Activated naive CD4-positive, alpha-beta T cell treated with anti-CD3 and anti-CD28 coated beads, Interleukin-2, amount 10 ng/mL, durations not matched to agents 7 days and 5 days (primary cell): ENCODE data around the gene GLIPR2.
A peak's percentile ranks its signal among the peaks of the same experiment; 100 is the strongest.

Experiments used
- CTCF ChIA-PET: fragments of 350-600 bp; sonication (Branson Sonifier 250); formaldehyde crosslinking; loops from one replicate; lab custom pipeline; 2021; ENCODE audit warnings: antibody characterized with exemption; lab: Charles Lee
- DNase-seq: peaks from one replicate; pipeline ENCODE4 v3.0.0-alpha.2; 2020
- H3K27ac Mint-ChIP-seq: one replicate; pipeline ENCODE4 v1.8.0; 2021; ENCODE audit warnings: mild to moderate bottlenecking, moderate library complexity, mixed read lengths
- H3K27me3 Mint-ChIP-seq: one replicate; pipeline ENCODE4 v1.8.0; 2021; ENCODE audit warnings: mild to moderate bottlenecking, mixed read lengths
- H3K36me3 Mint-ChIP-seq: one replicate; pipeline ENCODE4 v1.8.0; 2021; ENCODE audit warnings: mixed read lengths
- H3K4me1 Mint-ChIP-seq: one replicate; pipeline ENCODE4 v1.8.0; 2021; ENCODE audit warnings: mixed read lengths
- H3K4me3 Mint-ChIP-seq: one replicate; pipeline ENCODE4 v1.8.0; 2021; ENCODE audit warnings: mild to moderate bottlenecking, moderate library complexity, mixed read lengths
- H3K9me3 Mint-ChIP-seq: one replicate; pipeline ENCODE4 v1.8.0; 2021; ENCODE audit warnings: mixed read lengths

Gene GLIPR2

DNA sequence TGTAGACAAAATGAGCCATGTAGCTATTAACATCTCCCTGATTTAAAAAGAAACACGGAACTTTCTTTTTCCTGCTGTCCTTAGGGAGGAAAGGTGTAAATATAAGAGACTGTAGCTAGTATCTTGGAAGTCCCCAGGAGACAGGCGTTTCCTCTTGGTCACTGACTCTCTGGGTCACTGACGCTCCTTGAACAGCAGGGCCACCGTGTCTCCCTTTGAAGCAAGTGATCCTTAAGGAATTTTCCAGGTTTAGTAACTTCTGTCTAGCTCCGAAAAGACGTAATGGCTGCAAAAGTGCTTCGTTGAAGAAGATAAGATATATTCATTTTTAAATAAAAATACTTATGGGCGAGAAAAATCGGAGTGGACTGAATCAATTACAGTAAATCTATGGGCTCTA lies 53.4 kb downstream of the GLIPR2 start:
- DNase-seq, result no peak
- H3K9me3 Mint-ChIP-seq, result no peaks in the 10 kb centered on the region
- H3K27me3 Mint-ChIP-seq, result peaks cover 19% of the 10 kb centered on the region
- peak overlapping the region; percentile 92 for H3K4me3 Mint-ChIP-seq
- H3K4me1 Mint-ChIP-seq, result peaks cover 44% of the 10 kb centered on the region
- CTCF ChIA-PET, result interaction anchor here (0.6 to 3.1 kb wide), 23 partner anchors 8 to 539 kb away, joined by 3 to 18 read pairs (median 4); partner anchors contain the start of genes CCIN and GLIPR2
- no peak overlapping the region for H3K27ac Mint-ChIP-seq
- peaks cover 20% of the 10 kb centered on the region for H3K36me3 Mint-ChIP-seq

DNA sequence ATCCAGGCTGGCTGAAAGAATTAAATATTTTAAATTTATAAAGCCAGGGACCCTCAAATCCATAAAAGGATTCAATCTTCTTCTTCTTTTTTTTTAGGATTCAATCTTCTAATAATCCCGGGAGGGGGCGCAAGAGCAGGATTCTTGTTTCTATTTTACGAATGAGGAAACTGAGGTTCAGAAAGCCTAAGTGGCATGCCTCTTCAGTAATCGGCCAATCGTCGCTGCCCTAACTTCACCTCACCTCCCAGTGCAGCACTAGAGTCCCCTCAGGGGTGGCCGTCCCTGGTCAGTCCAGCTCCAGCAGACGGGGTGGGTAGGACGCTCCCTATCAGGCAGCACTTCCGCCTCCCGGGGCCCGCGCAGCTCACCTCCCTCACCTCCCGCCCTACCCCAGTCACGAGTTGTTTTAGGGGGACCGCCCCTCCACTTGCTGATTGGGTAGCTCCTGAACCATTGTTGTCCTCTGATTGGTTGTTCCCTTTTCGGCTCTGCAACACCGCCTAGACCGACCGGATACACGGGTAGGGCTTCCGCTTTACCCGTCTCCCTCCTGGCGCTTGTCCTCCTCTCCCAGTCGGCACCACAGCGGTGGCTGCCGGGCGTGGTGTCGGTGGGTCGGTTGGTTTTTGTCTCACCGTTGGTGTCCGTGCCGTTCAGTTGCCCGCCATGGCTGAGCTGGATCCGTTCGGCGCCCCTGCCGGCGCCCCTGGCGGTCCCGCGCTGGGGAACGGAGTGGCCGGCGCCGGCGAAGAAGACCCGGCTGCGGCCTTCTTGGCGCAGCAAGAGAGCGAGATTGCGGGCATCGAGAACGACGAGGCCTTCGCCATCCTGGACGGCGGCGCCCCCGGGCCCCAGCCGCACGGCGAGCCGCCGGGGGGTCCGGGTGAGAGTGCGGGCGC lies 54.1 kb downstream of the GLIPR2 start, which contains the start of gene CLTA:
Gene CLTA, plus strand, starts transcription at position 534 of the 902 bp plus-strand sequence. Its CDS starts 136 bp downstream, at position 670.
- peaks cover 26% of the 10 kb centered on the region for H3K36me3 Mint-ChIP-seq
- H3K27me3 Mint-ChIP-seq, result peaks cover 19% of the 10 kb centered on the region
- CTCF ChIA-PET, result interaction anchor here (0.8 to 3.1 kb wide), 19 partner anchors 9 to 539 kb away, joined by 3 to 18 read pairs (median 4); partner anchors contain the start of gene GLIPR2
- H3K9me3 Mint-ChIP-seq, result no peaks in the 10 kb centered on the region
- peak within 1 kb of the TSS; percentile 91 for H3K27ac Mint-ChIP-seq
- peak; percentile 97 for DNase-seq
- H3K4me1 Mint-ChIP-seq, result peaks cover 48% of the 10 kb centered on the region
- H3K4me3 Mint-ChIP-seq, result peak within 1 kb of the TSS; percentile 92

- CTCF ChIA-PET, result interaction anchor here (0.8 to 3.1 kb wide), 12 partner anchors 9 to 538 kb away, joined by 3 to 18 read pairs (median 4); no protein-coding TSS in a partner anchor
- Mint-ChIP-seq H3K4me3 (peak overlapping the region; percentile 92), H3K27ac (peak overlapping the region; percentile 91), H3K4me1 (peaks cover 48% of the 10 kb centered on the region), H3K9me3 (no peaks in the 10 kb centered on the region), H3K36me3 (peaks cover 26% of the 10 kb centered on the region), H3K27me3 (peaks cover 15% of the 10 kb centered on the region)
- peak; percentile 66 for DNase-seq
Measured at GRCh38 chr9:36191290-36191645, 54.7 kb downstream of the GLIPR2 start.

GRCh38 chr9:36191686-36192085 lies 55.2 kb downstream of the GLIPR2 start:
- H3K9me3 Mint-ChIP-seq, result no peaks in the 10 kb centered on the region
- peak overlapping the region; percentile 92 for H3K4me3 Mint-ChIP-seq
- no peak for DNase-seq
- H3K4me1 Mint-ChIP-seq, result peaks cover 48% of the 10 kb centered on the region
- H3K27me3 Mint-ChIP-seq, result peaks cover 14% of the 10 kb centered on the region
- peaks cover 28% of the 10 kb centered on the region for H3K36me3 Mint-ChIP-seq
- CTCF ChIA-PET, result interaction anchor here (0.9 to 3.1 kb wide), 7 partner anchors 11 to 537 kb away, joined by 3 to 18 read pairs (median 4); no protein-coding TSS in a partner anchor
- peak overlapping the region; percentile 91 for H3K27ac Mint-ChIP-seq

GRCh38 chr9:36192196-36192595 lies 55.7 kb downstream of the GLIPR2 start:
- H3K9me3 Mint-ChIP-seq, result no peaks in the 10 kb centered on the region
- no peak overlapping the region for H3K27ac Mint-ChIP-seq
- DNase-seq, result no peak
- H3K27me3 Mint-ChIP-seq, result peaks cover 14% of the 10 kb centered on the region
- H3K36me3 Mint-ChIP-seq, result peaks cover 30% of the 10 kb centered on the region
- CTCF ChIA-PET, result interaction anchor here (0.9 to 2.1 kb wide), 4 partner anchors 11 to 137 kb away, joined by 3 to 7 read pairs (median 4); no protein-coding TSS in a partner anchor
- peak overlapping the region; percentile 92 for H3K4me3 Mint-ChIP-seq
- peaks cover 49% of the 10 kb centered on the region for H3K4me1 Mint-ChIP-seq

GRCh38 chr9:36193023-36193422 lies 56.5 kb downstream of the GLIPR2 start:
- H3K27me3 Mint-ChIP-seq, result peaks cover 6% of the 10 kb centered on the region
- CTCF ChIA-PET, result interaction anchor here (1.2 to 2.1 kb wide), 2 partner anchors 89 to 136 kb away, joined by 3 to 5 read pairs; no protein-coding TSS in a partner anchor
- no peak for DNase-seq
- peak overlapping the region; percentile 38 for H3K27ac Mint-ChIP-seq
- H3K9me3 Mint-ChIP-seq, result no peaks in the 10 kb centered on the region
- peak overlapping the region; percentile 92 for H3K4me3 Mint-ChIP-seq
- peaks cover 35% of the 10 kb centered on the region for H3K36me3 Mint-ChIP-seq
- H3K4me1 Mint-ChIP-seq, result peaks cover 50% of the 10 kb centered on the region

- CTCF ChIA-PET, result interaction anchor here (0.8 to 2.1 kb wide), 2 partner anchors 8 to 134 kb away, joined by 3 to 5 read pairs; no protein-coding TSS in a partner anchor
- H3K27ac Mint-ChIP-seq, result no peak overlapping the region
- no peaks in the 10 kb centered on the region for H3K9me3 Mint-ChIP-seq
- H3K27me3 Mint-ChIP-seq, result no peaks in the 10 kb centered on the region
- H3K36me3 Mint-ChIP-seq, result peaks cover 39% of the 10 kb centered on the region
- peak overlapping the region; percentile 16 for H3K4me3 Mint-ChIP-seq
- no peak for DNase-seq
- H3K4me1 Mint-ChIP-seq, result peaks cover 49% of the 10 kb centered on the region
Measured at GRCh38 chr9:36194326-36195000, 57.9 kb downstream of the GLIPR2 start.

DNA sequence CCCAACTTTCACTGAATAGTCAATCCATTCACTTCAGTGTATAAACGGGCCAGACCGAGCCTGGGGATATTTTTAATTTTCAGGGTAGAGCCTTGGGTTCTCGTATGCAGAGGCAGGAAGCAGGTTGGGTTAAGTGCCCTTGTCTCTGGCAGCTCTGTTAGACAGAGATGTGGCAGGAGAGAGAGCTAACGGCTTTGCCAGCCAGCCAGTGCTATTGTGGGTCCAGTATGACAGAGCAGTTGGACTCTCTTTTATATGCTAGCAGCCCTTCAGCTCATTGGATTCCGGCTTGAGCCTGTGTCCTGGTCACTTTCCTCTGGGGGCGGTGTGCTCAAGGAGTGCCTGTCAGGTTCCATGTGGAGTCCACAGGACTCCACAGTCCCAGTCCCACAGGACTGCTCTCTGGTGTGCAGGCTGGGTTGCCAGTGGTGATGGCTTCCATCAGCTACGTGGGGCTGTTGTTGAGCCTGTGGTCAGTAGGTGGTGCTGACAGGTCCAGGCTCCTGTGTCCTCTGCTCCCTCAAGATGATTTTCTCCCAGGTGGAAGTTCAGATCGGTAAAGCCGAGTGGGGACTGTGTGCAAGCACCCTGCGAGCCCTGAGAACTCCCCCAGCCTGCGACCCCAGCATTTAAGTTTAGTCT lies 68.5 kb downstream of the GLIPR2 start:
- peaks cover 65% of the 10 kb centered on the region for H3K36me3 Mint-ChIP-seq
- CTCF ChIA-PET, result interaction anchor here (0.7 to 0.9 kb wide), 2 partner anchors 16 to 44 kb away, joined by 3 read pairs; no protein-coding TSS in a partner anchor
- H3K4me3 Mint-ChIP-seq, result no peak overlapping the region

GRCh38 chr9:36207016-36207415 lies 70.5 kb downstream of the GLIPR2 start:
- DNase-seq, result no peak
- CTCF ChIA-PET, result interaction anchor here (0.8 to 1.7 kb wide), 2 partner anchors 16 to 108 kb away, joined by 3 to 7 read pairs; partner anchors contain the start of gene CLTA
- Mint-ChIP-seq H3K27ac (no peak overlapping the region), H3K4me1 (peaks cover 31% of the 10 kb centered on the region), H3K36me3 (peaks cover 80% of the 10 kb centered on the region), H3K27me3 (no peaks in the 10 kb centered on the region), H3K4me3 (no peak overlapping the region), H3K9me3 (no peaks in the 10 kb centered on the region)

More for the DNA sequence above, 68.5 kb downstream of the GLIPR2 start:
- no peaks in the 10 kb centered on the region for H3K27me3 Mint-ChIP-seq
- peaks cover 31% of the 10 kb centered on the region for H3K4me1 Mint-ChIP-seq
- H3K27ac Mint-ChIP-seq, result no peak overlapping the region
- H3K9me3 Mint-ChIP-seq, result no peaks in the 10 kb centered on the region
- no peak for DNase-seq

GRCh38 chr9:36207546-36208012 lies 71.0 kb downstream of the GLIPR2 start:
- Mint-ChIP-seq H3K27ac (peak overlapping the region; percentile 44), H3K36me3 (peaks cover 77% of the 10 kb centered on the region), H3K27me3 (no peaks in the 10 kb centered on the region), H3K4me1 (peaks cover 31% of the 10 kb centered on the region), H3K9me3 (no peaks in the 10 kb centered on the region), H3K4me3 (no peak overlapping the region)
- DNase-seq, result no peak
- CTCF ChIA-PET, result interaction anchor here (0.8 to 1.7 kb wide), 3 partner anchors 16 to 108 kb away, joined by 3 to 7 read pairs (median 4); partner anchors contain the start of gene CLTA

- H3K27ac Mint-ChIP-seq, result peak overlapping the region; percentile 68
- H3K4me1 Mint-ChIP-seq, result peaks cover 36% of the 10 kb centered on the region
- DNase-seq, result no peak
- no peak overlapping the region for H3K4me3 Mint-ChIP-seq
- H3K36me3 Mint-ChIP-seq, result peaks cover 73% of the 10 kb centered on the region
- H3K27me3 Mint-ChIP-seq, result no peaks in the 10 kb centered on the region
- CTCF ChIA-PET, result interaction anchor here (0.9 to 1.3 kb wide), 2 partner anchors 19 to 106 kb away, joined by 4 read pairs; no protein-coding TSS in a partner anchor
- H3K9me3 Mint-ChIP-seq, result no peaks in the 10 kb centered on the region
Measured at GRCh38 chr9:36208521-36209253, 72.2 kb downstream of the GLIPR2 start.

DNA sequence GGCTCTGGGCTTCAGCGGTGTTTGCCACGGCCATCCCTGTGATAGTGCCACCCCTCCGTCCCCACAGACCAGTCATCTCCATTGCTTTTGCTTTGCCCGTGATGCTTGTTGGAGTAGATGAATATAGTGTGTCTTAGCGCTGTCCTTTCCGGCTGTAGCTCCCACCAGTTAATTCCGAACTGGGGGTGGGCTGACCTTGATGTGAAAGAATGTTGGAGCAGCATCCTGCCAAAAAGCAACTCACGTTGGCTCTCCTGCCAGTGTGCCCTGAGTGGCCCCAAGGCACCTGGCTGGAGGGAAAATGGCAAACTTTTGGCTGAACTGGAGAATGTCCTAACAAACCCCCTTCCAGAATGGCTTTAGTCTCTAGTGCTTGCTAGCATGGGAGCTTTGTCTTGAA lies 74.2 kb downstream of the GLIPR2 start:
- CTCF ChIA-PET, result no interaction called here
- H3K27ac Mint-ChIP-seq, result no peak overlapping the region
- no peaks in the 10 kb centered on the region for H3K27me3 Mint-ChIP-seq
- no peak for DNase-seq
- H3K9me3 Mint-ChIP-seq, result no peaks in the 10 kb centered on the region
- peaks cover 70% of the 10 kb centered on the region for H3K36me3 Mint-ChIP-seq
- H3K4me3 Mint-ChIP-seq, result no peak overlapping the region
- H3K4me1 Mint-ChIP-seq, result peaks cover 45% of the 10 kb centered on the region
